SK-N-SH (cell line): ENCODE data around the gene HEMGN.

ENCODE experiments used
- CHD2 ChIP-seq: fragments of 150-350 bp; IDR thresholded peaks from 2 replicates; pipeline ENCODE4 v1.6.1; 2018; ENCODE audit warnings: low read length; ENCODE audit not compliant: partially characterized antibody
- EP300 ChIP-seq, 2 experiments: IDR thresholded peaks; 2 replicates each; pipeline versions ENCODE4 v1.4.0 to v1.6.1; 2012; ENCODE audit warnings: borderline replicate concordance in 1 of 2, low read depth in 1 of 2, low read length in 1 of 2
- GABPA ChIP-seq: IDR thresholded peaks from 2 replicates; pipeline ENCODE4 v1.4.0; 2012; ENCODE audit warnings: low read depth, mild to moderate bottlenecking
- NFIC ChIP-seq: IDR thresholded peaks from 2 replicates; pipeline ENCODE4 v1.4.0; 2012; ENCODE audit warnings: borderline replicate concordance
- NRF1 ChIP-seq: IDR thresholded peaks from 2 replicates; pipeline ENCODE4 v1.6.1; 2012; ENCODE audit warnings: low read depth, mild to moderate bottlenecking, low read length
- POLR2AphosphoS5 ChIP-seq: IDR thresholded peaks from 2 replicates; pipeline ENCODE4 v1.6.1; 2012; ENCODE audit warnings: low read depth, low read length
- RCOR1 ChIP-seq: fragments of 150-350 bp; IDR thresholded peaks from 2 replicates; pipeline ENCODE4 v1.6.1; 2017; ENCODE audit warnings: antibody characterized with exemption, low read length
- RXRA ChIP-seq: IDR thresholded peaks from 2 replicates; pipeline ENCODE4 v1.4.0; 2012; ENCODE audit warnings: low read depth, mild to moderate bottlenecking, borderline replicate concordance
- SMC3 ChIP-seq: IDR thresholded peaks from 2 replicates; pipeline ENCODE4 v1.6.1; 2012; ENCODE audit warnings: low read depth, low read length, improper control_type of control experiment
- TF ChIP-seq, protein P1 (sequence below): fragments of 200-600 bp; sonication (generic); IDR thresholded peaks from 2 replicates; pipeline ENCODE4 v1.6.1; 2017; ENCODE audit warnings: antibody characterized with exemption, mild to moderate bottlenecking, moderate library complexity
- TF ChIP-seq, protein P2 (sequence below): IDR thresholded peaks from 2 replicates; pipeline ENCODE4 v1.4.0; 2012; ENCODE audit warnings: low read depth
- TF ChIP-seq, protein P3 (sequence below): IDR thresholded peaks from 2 replicates; pipeline ENCODE4 v1.6.1; 2012; ENCODE audit warnings: mild to moderate bottlenecking, low read depth, low read length, moderate library complexity
- TF ChIP-seq, protein P4 (sequence below): fragments of 150-350 bp; IDR thresholded peaks from 2 replicates; pipeline ENCODE4 v1.6.1; 2017; ENCODE audit warnings: antibody characterized with exemption, low read length, low read depth, borderline replicate concordance

DNA sequence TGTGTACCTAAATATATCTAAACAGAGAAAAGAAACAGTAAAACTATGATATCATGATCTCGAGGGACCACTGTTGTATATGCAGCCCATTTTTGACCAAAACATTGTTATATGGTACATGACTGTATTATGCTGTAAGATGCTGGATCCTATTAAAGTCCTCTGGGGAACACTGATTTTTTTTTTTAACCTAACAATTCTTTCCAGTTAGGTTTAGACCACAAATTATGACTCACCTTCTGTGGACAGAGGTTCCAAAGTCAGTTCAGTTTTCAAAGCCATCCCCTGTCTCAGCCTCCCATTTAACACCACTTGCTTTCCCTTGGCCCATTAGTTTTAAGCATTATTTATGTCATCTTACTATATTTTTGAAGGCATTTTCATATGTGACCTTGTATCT is 42.8 kb downstream of the HEMGN start:
- TF ChIP-seq, protein P1, sequence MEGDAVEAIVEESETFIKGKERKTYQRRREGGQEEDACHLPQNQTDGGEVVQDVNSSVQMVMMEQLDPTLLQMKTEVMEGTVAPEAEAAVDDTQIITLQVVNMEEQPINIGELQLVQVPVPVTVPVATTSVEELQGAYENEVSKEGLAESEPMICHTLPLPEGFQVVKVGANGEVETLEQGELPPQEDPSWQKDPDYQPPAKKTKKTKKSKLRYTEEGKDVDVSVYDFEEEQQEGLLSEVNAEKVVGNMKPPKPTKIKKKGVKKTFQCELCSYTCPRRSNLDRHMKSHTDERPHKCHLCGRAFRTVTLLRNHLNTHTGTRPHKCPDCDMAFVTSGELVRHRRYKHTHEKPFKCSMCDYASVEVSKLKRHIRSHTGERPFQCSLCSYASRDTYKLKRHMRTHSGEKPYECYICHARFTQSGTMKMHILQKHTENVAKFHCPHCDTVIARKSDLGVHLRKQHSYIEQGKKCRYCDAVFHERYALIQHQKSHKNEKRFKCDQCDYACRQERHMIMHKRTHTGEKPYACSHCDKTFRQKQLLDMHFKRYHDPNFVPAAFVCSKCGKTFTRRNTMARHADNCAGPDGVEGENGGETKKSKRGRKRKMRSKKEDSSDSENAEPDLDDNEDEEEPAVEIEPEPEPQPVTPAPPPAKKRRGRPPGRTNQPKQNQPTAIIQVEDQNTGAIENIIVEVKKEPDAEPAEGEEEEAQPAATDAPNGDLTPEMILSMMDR: no peak
- no peak for TF ChIP-seq NRF1
- TF ChIP-seq SMC3: no peak
- TF ChIP-seq, protein P2, sequence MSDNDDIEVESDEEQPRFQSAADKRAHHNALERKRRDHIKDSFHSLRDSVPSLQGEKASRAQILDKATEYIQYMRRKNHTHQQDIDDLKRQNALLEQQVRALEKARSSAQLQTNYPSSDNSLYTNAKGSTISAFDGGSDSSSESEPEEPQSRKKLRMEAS: no peak
- TF ChIP-seq, protein P3, sequence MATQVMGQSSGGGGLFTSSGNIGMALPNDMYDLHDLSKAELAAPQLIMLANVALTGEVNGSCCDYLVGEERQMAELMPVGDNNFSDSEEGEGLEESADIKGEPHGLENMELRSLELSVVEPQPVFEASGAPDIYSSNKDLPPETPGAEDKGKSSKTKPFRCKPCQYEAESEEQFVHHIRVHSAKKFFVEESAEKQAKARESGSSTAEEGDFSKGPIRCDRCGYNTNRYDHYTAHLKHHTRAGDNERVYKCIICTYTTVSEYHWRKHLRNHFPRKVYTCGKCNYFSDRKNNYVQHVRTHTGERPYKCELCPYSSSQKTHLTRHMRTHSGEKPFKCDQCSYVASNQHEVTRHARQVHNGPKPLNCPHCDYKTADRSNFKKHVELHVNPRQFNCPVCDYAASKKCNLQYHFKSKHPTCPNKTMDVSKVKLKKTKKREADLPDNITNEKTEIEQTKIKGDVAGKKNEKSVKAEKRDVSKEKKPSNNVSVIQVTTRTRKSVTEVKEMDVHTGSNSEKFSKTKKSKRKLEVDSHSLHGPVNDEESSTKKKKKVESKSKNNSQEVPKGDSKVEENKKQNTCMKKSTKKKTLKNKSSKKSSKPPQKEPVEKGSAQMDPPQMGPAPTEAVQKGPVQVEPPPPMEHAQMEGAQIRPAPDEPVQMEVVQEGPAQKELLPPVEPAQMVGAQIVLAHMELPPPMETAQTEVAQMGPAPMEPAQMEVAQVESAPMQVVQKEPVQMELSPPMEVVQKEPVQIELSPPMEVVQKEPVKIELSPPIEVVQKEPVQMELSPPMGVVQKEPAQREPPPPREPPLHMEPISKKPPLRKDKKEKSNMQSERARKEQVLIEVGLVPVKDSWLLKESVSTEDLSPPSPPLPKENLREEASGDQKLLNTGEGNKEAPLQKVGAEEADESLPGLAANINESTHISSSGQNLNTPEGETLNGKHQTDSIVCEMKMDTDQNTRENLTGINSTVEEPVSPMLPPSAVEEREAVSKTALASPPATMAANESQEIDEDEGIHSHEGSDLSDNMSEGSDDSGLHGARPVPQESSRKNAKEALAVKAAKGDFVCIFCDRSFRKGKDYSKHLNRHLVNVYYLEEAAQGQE: no peak
- no peak for TF ChIP-seq RXRA
- TF ChIP-seq POLR2AphosphoS5: no peak
- no peak for TF ChIP-seq RCOR1
- TF ChIP-seq CHD2: no peak
- no peak for TF ChIP-seq GABPA
- TF ChIP-seq NFIC: no peak
- TF ChIP-seq EP300 (IDR thresholded peaks at IDR 0.05; ENCODE audit: borderline replicate concordance in 1 of 2, low read depth in 1 of 2, low read length in 1 of 2): no peak
- TF ChIP-seq, protein P4, sequence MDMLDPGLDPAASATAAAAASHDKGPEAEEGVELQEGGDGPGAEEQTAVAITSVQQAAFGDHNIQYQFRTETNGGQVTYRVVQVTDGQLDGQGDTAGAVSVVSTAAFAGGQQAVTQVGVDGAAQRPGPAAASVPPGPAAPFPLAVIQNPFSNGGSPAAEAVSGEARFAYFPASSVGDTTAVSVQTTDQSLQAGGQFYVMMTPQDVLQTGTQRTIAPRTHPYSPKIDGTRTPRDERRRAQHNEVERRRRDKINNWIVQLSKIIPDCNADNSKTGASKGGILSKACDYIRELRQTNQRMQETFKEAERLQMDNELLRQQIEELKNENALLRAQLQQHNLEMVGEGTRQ: no peak
